ENCODE measurements around the gene CTIF.

CTIF gene

GRCh38 chr18:48879008-48879431 lies 340.2 kb downstream of the CTIF start:
- DNase-seq = no peak

- no peak for DNase-seq
Measured at GRCh38 chr18:48880931-48881330, 342.1 kb downstream of the CTIF start.

GRCh38 chr18:48882379-48882778 lies 343.5 kb downstream of the CTIF start:
- DNase-seq = no peak

- DNase-seq = no peak
Measured at GRCh38 chr18:48884306-48884705, 345.5 kb downstream of the CTIF start.

- no peak for DNase-seq
Measured at GRCh38 chr18:48884771-48885170, 345.9 kb downstream of the CTIF start.

- no peak for DNase-seq
Measured at GRCh38 chr18:48885266-48885923, 346.6 kb downstream of the CTIF start.

GRCh38 chr18:48885924-48886400 lies 347.1 kb downstream of the CTIF start:
- DNase-seq = no peak

GRCh38 chr18:48886520-48887293 lies 347.9 kb downstream of the CTIF start:
- no peak for DNase-seq

- DNase-seq = no peak
Measured at GRCh38 chr18:48887294-48887904, 348.6 kb downstream of the CTIF start.

- DNase-seq = no peak
Measured at GRCh38 chr18:48887905-48888772, 349.3 kb downstream of the CTIF start.

- no peak for DNase-seq
Measured at GRCh38 chr18:48888773-48889080, 349.9 kb downstream of the CTIF start.

- no peak for DNase-seq
Measured at GRCh38 chr18:48889115-48889941, 350.5 kb downstream of the CTIF start.

GRCh38 chr18:48889981-48890762 lies 351.3 kb downstream of the CTIF start:
- no peak for DNase-seq

GRCh38 chr18:48891721-48892120 lies 352.9 kb downstream of the CTIF start:
- no peak for DNase-seq

GRCh38 chr18:48892146-48892855 lies 353.5 kb downstream of the CTIF start:
- no peak for DNase-seq

GRCh38 chr18:48893061-48893607 lies 354.3 kb downstream of the CTIF start:
- no peak for DNase-seq

- DNase-seq = no peak
Measured at GRCh38 chr18:48893608-48894600, 355.1 kb downstream of the CTIF start.

GRCh38 chr18:48894799-48895346 lies 356.0 kb downstream of the CTIF start:
- DNase-seq = no peak

All from activated CD4-positive, alpha-beta T cell treated with anti-CD3 and anti-CD28 coated beads, Interleukin-2, amount 50 U/mL, for 4 hours (primary cell).